HG02623 (cell line): ENCODE data around the gene GIT1.

Experiments
- ATAC-seq: cut with Tn5 transposase; IDR thresholded peaks from one replicate; pipeline ENCODE4 v1.9.1; 2021; ENCODE audit warnings: moderate library complexity; ENCODE audit not compliant: unreplicated experiment

GIT1 gene

GRCh38 chr17:29615492-29616299 is 26.2 kb upstream of the GIT1 start:
- peak; percentile 58 for ATAC-seq

GRCh38 chr17:29615048-29615385 is 25.6 kb upstream of the GIT1 start:
- no peak for ATAC-seq

DNA sequence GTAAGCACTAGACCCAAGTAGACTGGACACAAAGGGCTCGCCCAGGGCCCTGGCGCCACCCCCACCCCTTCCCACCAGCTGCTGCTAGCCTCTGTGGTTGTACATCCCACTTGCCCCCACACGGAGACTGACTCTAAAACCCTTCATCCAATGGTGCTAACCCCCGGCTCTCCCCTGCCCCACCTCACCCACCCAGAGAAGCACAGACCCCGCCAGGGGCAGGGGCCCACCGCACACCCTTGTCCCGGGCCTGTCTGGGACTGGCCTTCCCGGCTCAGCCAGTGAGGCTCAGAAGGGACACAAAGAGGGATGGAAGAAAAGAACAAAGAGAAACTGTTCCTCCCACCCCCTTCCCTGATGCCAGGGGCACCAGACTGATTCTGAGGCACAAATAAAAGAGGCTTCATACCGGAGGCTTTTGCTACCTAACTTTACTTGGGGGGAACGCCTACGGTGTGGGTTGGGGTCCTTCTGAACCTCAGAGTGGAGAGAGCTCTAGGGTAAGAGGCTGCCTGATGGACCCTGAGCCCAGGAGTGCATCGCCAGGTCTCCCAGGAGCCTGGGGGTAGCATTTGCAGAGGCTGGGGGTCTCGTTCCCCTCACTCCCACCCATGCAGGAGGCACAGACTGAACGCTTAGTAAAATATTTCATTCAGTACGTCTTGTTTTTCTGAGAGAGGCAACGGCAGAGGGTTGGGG is 25.1 kb upstream of the GIT1 start:
- ATAC-seq = no peak

DNA sequence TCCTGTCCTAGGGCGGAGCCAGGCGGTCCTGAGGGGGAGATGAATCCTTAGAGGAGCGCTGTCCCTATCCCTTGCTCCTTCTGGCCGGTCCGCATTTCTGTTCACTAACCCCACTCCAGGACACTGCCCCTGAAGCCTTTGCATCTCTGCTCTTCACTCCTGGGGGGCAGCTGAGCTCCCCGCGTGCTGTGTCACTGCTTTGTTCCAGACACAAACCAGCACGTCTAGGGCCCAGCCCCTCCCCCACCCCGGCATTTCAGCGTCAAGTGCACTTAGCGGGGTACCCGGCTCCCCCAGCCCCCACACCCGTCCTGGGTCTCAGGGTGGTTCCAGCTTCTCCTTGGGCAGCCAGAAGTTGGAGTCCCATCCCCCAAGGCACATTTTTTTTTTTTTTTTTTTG is 24.4 kb upstream of the GIT1 start:
- no peak for ATAC-seq

- ATAC-seq = no peak
Observed at GRCh38 chr17:29613352-29613837, 23.9 kb upstream of the GIT1 start.

- ATAC-seq = no peak
Observed at GRCh38 chr17:29612404-29613280, 23.2 kb upstream of the GIT1 start.

GRCh38 chr17:29612094-29612403 is 22.6 kb upstream of the GIT1 start:
- ATAC-seq = no peak

DNA sequence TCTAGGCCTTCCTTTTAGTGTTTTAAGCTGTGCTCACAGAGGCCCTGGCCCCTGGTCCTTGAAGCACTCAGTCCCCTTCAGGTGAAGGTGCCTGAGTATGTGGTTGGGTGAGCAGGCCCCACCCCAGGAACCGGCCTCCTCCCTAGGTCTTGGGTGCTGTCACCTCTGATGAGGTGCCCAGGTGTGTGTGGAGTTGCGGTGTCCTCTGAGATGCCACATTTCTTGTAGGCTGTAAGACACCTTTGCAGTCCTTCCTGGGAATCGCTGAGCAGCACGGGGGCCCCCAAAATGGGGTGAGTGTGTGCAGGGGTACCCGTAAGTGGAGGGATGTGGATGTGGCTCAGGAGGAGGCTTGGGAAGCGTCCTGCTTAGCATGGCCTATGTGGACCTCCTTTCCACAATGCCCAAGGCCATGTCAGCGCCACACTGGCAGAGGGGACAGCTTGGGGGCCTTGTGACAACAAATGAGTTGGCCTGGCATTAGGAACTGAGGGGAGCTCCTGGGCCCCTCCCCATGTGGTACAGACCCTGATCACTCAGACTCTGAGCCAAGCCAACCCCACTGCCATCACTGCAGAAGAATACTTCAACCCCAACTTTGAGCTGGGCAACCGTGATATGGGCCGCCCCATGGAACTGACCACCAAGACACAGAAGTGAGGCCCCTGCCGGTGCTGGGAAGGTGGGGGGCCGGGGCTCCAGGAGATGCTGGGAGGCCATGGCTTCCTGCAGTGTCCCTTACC is 22.1 kb upstream of the GIT1 start:
- no peak for ATAC-seq

GRCh38 chr17:29610395-29610794 is 20.9 kb upstream of the GIT1 start:
- no peak for ATAC-seq

GRCh38 chr17:29608986-29609385 is 19.5 kb upstream of the GIT1 start:
- no peak for ATAC-seq

DNA sequence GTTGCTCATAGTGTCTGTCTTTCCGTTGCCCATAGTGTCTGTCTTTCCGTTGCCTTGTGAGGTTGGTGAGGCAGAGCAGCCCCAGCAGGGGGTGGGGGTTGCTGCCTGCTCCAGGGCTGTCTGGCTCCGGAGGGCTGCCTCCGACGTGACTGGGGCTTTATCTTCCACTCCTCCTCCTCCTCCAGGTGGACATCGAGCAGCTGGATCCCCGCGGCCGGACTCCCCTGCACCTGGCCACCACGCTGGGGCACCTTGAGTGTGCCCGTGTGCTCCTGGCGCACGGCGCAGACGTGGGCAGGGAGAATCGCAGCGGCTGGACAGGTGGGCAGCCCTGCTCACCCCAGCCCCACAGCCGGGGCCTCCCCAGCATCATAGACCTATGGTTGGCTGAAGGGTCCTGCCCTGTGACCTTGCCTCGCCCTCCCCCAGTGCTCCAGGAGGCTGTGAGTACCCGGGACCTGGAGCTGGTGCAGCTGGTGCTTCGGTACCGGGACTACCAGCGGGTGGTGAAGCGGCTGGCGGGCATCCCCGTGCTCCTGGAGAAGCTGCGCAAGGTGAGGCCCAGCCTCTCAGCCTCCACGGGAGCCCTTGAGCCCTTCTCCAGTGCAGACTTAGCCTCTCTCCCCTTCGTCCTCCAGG is 18.2 kb upstream of the GIT1 start:
- ATAC-seq = no peak

- ATAC-seq = no peak
Observed at GRCh38 chr17:29603109-29603674, 13.7 kb upstream of the GIT1 start.

- ATAC-seq = no peak
Observed at GRCh38 chr17:29597361-29598172, 8.1 kb upstream of the GIT1 start.

DNA sequence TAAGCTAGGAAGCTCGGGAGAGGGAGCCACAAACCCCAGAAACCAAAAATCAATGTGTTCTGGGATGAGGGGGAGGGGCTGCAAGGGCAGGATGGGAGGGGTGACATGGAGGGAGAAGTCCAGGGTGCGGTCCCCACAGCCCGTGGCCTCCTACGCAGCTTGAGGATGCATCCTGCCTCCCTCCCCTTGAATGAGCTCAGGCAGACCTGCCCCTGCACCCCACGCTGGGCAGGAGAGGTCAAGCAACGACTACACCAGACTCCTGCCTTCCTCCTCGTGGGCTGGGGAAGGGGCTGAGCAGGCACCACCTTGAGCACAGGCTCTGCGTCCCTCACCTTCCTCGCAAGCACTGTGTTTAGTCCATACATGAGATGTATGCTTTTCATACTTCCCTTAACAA is 7.4 kb upstream of the GIT1 start:
- no peak for ATAC-seq

GRCh38 chr17:29595943-29596774 is 6.7 kb upstream of the GIT1 start:
- ATAC-seq = no peak

DNA sequence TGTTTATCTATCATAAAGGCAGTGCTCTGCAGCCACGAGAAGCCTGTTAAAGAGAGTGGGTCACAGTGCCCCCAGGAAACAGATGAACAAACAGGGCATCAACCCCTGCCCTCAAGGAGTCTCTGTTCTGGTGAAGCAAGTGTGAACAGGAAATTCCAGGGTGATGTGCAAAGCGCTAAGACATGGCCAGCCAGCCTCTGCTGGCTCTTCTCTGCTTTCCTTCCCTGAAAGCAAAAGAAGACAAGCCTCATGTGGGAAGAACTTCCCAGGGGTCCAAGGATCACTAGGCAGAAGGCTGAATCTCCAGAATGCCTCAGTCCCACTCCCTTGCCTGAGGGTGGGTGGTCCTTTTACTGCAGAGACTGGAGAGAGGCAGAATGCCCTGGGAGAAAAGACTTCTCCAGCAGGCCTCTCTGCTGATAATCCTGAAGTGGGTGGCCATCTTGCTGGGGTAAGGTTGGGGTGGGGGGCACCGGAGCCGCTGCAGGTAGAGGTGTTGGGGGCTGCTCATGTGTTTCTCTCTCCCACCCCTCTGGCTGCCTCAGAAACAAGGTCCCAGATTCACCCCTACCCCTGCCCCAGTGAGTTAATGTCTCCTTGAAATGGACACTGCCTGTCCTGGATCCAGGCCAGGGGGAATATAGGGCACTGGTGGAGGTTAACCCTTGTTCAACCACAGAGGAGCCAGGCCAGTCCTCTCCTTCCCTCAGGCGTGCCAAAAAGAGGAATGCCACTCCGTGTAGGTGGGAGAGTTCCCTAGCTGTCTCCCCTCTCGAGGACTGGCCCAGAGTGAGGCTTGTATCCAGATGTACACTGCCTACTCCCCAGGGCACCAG is 5.9 kb upstream of the GIT1 start:
- no peak for ATAC-seq

DNA sequence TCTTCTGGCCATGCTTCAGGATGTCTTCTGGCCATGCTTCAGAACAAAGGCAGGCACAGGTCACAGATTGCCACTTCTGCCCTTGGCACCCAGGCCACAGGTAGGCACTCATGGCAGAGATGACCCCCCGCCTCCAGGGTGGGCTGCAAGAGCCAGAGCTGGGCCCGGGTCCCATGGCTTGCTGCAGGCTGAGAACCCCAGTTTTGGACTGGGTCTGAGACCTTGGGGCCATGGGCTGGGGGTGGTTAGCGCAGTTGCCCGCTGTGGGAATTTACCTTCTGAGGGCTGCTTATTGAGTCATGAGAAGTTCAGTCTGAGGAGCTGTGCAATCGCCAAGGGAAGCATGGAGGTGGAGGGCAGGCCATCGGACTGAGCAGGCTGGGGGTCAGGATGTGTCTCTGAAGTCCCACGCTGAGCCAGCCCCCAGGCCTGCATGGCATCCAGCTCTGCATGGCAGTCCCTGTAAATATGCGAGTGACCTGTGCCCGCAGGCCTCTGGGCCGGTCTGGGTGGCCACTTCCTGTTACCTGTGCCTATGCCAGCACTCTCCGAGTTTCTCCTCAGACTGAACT is 5.2 kb upstream of the GIT1 start:
- no peak for ATAC-seq
